HG03521 (cell line): ENCODE data around the gene SPEF1.
"Not testable (repeated sequence)": the region's sequence is repeated elsewhere in the genome, so short reads cannot be mapped to it uniquely, and the experiment has no call there.

Experiments
- ATAC-seq: cut with Tn5 transposase; IDR thresholded peaks from one replicate; pipeline ENCODE4 v1.9.1; 2021; ENCODE audit warnings: mild to moderate bottlenecking, moderate library complexity; ENCODE audit not compliant: unreplicated experiment

The SPEF1 gene

GRCh38 chr20:3811467-3812258, 30.4 kb upstream of the SPEF1 start:
- ATAC-seq, result no peak

GRCh38 chr20:3808544-3808943, 27.3 kb upstream of the SPEF1 start:
- no peak for ATAC-seq

DNA sequence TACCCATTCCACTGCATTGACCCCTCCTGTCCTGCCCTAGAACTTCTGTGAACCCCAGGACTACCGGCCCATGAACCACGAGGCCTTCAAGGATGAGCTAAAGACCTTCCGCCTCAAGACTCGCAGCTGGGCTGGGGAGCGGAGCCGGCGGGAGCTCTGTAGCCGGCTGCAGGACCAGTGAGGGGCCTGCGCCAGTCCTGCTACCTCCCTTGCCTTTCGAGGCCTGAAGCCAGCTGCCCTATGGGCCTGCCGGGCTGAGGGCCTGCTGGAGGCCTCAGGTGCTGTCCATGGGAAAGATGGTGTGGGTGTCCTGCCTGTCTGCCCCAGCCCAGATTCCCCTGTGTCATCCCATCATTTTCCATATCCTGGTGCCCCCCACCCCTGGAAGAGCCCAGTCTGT, 23.5 kb upstream of the SPEF1 start:
- no peak for ATAC-seq

DNA sequence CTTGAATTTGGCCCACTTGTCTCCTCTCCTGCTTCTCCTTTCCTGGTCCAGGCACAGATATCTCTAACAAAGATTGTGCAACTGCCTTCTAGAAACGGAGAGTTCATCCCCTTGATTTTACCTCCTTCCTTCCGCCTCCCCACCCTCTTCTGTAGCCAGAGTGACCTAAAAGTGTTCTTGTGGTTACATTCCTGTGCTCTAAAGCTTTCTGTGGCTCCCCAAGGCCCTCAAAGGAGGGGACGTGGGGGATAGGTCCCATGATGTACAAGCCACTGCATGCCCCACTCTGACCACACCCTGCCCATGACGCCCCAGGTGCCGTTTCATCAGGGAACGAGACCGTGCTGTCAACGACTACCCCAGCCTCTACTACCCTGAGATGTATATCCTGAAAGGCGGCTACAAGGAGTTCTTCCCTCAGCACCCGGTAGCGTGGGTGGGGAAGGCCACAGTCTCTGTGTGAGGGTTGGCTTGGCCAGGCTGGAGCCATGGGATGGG, 23.1 kb upstream of the SPEF1 start:
- ATAC-seq, result no peak

GRCh38 chr20:3803854-3804253, 22.6 kb upstream of the SPEF1 start:
- ATAC-seq, result no peak

DNA sequence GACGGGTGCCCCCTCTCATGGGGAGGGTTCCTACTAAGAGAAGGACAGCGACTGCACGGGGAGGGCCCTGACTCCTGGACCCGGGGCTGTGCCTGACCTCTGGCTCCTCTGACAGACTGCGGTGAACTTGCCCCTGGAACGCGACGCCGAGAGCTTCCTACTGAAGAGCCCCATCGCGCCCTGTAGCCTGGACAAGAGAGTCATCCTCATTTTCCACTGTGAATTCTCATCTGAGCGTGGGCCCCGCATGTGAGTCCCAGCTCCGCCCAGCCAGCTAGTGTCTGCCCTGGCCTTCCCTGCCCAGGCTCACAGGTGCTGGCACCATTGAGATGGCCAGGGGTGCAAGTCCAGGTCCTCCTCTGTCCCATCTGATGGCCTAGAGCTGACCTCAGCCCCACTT, 22.0 kb upstream of the SPEF1 start:
- ATAC-seq, result no peak

- no peak for ATAC-seq
These were observed 21.4 kb upstream of the SPEF1 start for GRCh38 chr20:3802524-3803239.

GRCh38 chr20:3801846-3802245, 20.6 kb upstream of the SPEF1 start:
- no peak for ATAC-seq

DNA sequence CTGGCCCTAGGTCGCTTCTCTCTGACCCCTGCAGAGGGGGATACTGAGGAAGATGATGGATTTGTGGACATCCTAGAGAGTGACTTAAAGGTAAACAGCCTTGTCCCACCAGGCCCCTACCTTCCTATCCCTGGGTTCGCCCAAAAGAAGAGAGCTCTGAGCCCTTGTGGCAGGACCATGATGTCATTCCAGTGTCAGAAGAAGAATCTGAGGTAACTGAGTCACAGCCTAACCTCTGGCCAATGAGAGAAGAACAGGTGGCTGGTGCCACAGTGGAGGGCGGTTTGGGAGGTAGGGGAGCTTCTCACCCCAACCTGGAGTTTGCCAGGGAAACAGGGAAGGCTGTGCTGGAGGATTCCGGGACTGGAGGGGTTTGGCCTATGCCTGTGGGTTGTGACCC, 20.1 kb upstream of the SPEF1 start:
- ATAC-seq, result no peak

GRCh38 chr20:3800878-3801260, 19.6 kb upstream of the SPEF1 start:
- no peak for ATAC-seq

DNA sequence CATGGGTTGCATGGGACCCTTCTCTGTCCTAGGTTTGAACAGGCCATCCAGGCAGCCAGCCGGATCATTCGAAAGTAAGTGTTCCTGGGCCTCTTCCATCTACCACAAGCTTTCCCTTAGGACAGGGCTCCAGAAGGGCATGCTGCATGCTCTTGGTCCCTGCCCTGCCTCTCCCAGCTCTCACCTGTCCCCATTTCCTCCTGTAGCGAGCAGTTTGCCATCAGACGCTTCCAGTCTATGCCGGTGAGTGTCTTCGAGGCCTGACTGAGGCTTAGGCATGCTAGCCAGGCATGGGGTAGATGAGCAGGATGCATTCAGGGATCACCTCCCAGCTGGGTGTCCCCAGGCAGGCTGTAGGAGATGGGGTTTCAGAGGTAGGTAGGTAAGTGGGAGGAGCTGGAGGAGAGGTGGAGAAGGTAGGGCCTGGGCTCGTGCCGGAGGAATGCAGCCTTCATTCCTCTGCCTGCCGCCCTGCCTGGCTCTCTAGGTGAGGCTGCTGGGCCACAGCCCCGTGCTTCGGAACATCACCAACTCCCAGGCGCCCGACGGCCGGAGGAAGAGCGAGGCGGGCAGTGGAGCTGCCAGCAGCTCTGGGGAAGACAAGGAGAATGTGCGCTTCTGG, 19.1 kb upstream of the SPEF1 start:
- no peak for ATAC-seq

DNA sequence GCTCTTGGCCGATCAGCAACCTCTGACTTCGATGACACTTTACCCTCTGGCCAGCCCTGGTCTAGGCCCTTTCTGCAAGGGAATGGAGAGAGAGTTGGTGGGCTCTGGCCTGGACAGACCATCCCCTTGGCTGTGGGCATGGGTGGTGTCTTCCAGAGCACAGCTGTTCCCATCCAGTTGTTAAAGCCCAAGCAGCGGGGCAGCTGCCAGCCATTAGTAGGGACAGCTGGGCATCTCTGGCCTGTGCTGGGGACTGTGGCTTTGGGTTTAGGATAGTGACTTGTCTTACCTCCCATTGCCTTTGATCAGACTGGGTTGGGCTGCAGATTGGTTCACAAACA, 17.6 kb upstream of the SPEF1 start:
- ATAC-seq, result no peak

DNA sequence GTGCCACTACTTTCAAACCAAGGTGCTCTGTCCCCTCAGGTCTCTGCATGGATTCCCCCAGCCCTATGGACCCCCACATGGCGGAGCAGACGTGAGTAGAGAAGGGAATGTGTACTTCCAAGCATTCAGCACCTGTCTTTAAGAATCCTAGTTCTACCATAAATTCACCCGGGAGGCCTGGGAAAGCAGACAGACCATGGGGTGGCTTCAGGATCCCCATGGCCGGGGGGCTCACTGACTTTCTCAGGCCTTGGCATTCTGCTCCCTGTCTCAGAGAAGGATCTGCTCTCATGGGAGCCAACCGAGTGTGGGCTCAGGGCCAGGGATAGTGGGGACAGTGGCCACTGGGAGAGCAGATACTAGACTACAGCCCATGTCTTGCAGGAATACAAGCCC, 17.1 kb upstream of the SPEF1 start:
- ATAC-seq, result no peak

GRCh38 chr20:3797592-3798372, 16.5 kb upstream of the SPEF1 start:
- ATAC-seq, result no peak

GRCh38 chr20:3797226-3797545, 15.9 kb upstream of the SPEF1 start:
- ATAC-seq, result no peak

GRCh38 chr20:3796477-3797225, 15.4 kb upstream of the SPEF1 start:
- ATAC-seq, result no peak

- peak; percentile 59 for ATAC-seq
These were observed 14.5 kb upstream of the SPEF1 start, which contains the start of gene CDC25B for GRCh38 chr20:3795511-3796468. TSS of gene CDC25B (plus strand) at chr20:3796310. CDS start at chr20:3796532, 222 bp downstream.

GRCh38 chr20:3794701-3795420, 13.6 kb upstream of the SPEF1 start:
- no peak for ATAC-seq

GRCh38 chr20:3794168-3794567, 12.9 kb upstream of the SPEF1 start:
- ATAC-seq, result not testable (repeated sequence)
